H1 (cell line): ENCODE results near the gene CBX4. TPM values are rescaled to one million over a fixed set of nuclear protein-coding genes. Genes with fewer than 3 reads are reported as not detected.

Experiments used
- CTCF ChIA-PET: fragments of 300-600 bp; sonication (Branson Sonifier 250); formaldehyde crosslinking; loops from one replicate; lab custom pipeline; 2021; ENCODE audit not compliant: partially characterized antibody; lab: Charles Lee
- POLR2A ChIA-PET: fragments of 300-600 bp; sonication (Branson Sonifier 250); formaldehyde crosslinking; loops from one replicate; lab custom pipeline; 2021; ENCODE audit warnings: inconsistent platforms; ENCODE audit not compliant: partially characterized antibody; lab: Charles Lee
- DNase-seq, 2 experiments: peaks; one replicate each; pipeline versions ENCODE4 v3.0.0 to v3.0.0-alpha.2; 2010 to 2022; ENCODE audit warnings: low spot score in 2 of 2, low read depth in 1 of 2, mixed read lengths in 1 of 2
- FAIRE-seq: peaks from 2 replicates; lab custom pipeline; 2011; peaks lifted over from hg19 to GRCh38; lab: Jason Lieb, UNC
- H2AFZ ChIP-seq: 2 replicates; pipeline ENCODE4 v1.8.1; 2012; ENCODE audit warnings: low read length, inconsistent platforms
- H2AK5ac ChIP-seq: 2 replicates; pipeline ENCODE4 v1.6.1; 2013; ENCODE audit warnings: low read depth, low read length
- H2BK120ac ChIP-seq: replicated peaks from 2 replicates; pipeline ENCODE3; 2013; ENCODE audit warnings: low read depth, low read length, inconsistent platforms
- H2BK12ac ChIP-seq: 2 replicates; pipeline ENCODE4 v1.6.1; 2013; ENCODE audit warnings: low read depth, low read length
- H2BK15ac ChIP-seq: 2 replicates; pipeline ENCODE4 v1.6.1; 2013; ENCODE audit warnings: low read length
- H2BK20ac ChIP-seq: 2 replicates; pipeline ENCODE4 v1.6.1; 2013; ENCODE audit warnings: low read length
- H2BK5ac ChIP-seq: 2 replicates; pipeline ENCODE4 v1.6.1; 2013; ENCODE audit warnings: low read depth, low read length
- H3K14ac ChIP-seq: 2 replicates; pipeline ENCODE4 v1.6.1; 2013; ENCODE audit warnings: inconsistent platforms; ENCODE audit not compliant: insufficient read length
- H3K18ac ChIP-seq: 2 replicates; pipeline ENCODE4 v1.6.1; 2013; ENCODE audit warnings: low read length; ENCODE audit errors: extremely low read depth
- H3K23ac ChIP-seq: 2 replicates; pipeline ENCODE4 v1.6.1; 2013; ENCODE audit warnings: inconsistent platforms; ENCODE audit not compliant: insufficient read length
- H3K23me2 ChIP-seq: 2 replicates; pipeline ENCODE4 v1.6.1; 2013; ENCODE audit warnings: low read depth, low read length
- H3K27ac ChIP-seq: 2 replicates; pipeline ENCODE4 v1.6.1; 2011; ENCODE audit warnings: low read depth, low read length, inconsistent platforms
- H3K27me3 ChIP-seq, 4 experiments: replicated peaks in 1 of 4; 1 replicate in 1 of 4; 2 replicates in 3 of 4; pipeline versions ENCODE4 v1.6.1 to v1.8.1; 2011 to 2013; ENCODE audit warnings: low read length in 3 of 4, mild to moderate bottlenecking in 3 of 4, inconsistent platforms in 2 of 4, mixed read lengths in 2 of 4, moderate library complexity in 1 of 4; ENCODE audit not compliant: control insufficient read depth in 3 of 4, insufficient read depth in 3 of 4; ENCODE audit errors: extremely low read depth in 1 of 4
- H3K36me3 ChIP-seq, 4 experiments: 2 replicates each; pipeline versions ENCODE4 v1.6.1 to v1.8.1; 2011 to 2013; ENCODE audit warnings: mild to moderate bottlenecking in 4 of 4, low read length in 3 of 4, moderate library complexity in 2 of 4, control low read depth in 1 of 4, inconsistent platforms in 1 of 4; ENCODE audit not compliant: insufficient read depth in 4 of 4, control insufficient read depth in 2 of 4
- H3K4ac ChIP-seq: replicated peaks from 2 replicates; pipeline ENCODE3; 2013; ENCODE audit warnings: low read length, low read depth, mixed read lengths, inconsistent platforms; ENCODE audit not compliant: insufficient read length
- H3K4me1 ChIP-seq, 4 experiments: replicated peaks in 1 of 4; 1 replicate in 1 of 4; 2 replicates in 3 of 4; pipeline versions ENCODE4 v1.6.1 to v1.8.1; 2011 to 2013; ENCODE audit warnings: low read length in 3 of 4, inconsistent platforms in 2 of 4, mixed read lengths in 1 of 4; ENCODE audit not compliant: insufficient read depth in 4 of 4, control insufficient read depth in 3 of 4
- H3K4me2 ChIP-seq, 2 experiments: 2 replicates each; pipeline versions ENCODE4 v1.6.1 to v1.8.1; 2011 to 2013; ENCODE audit warnings: low read depth in 2 of 2, low read length in 2 of 2, control low read depth in 1 of 2, inconsistent platforms in 1 of 2, mild to moderate bottlenecking in 1 of 2; ENCODE audit not compliant: insufficient read depth in 1 of 2
- H3K4me3 ChIP-seq, 4 experiments: fragments of 200-600, 300-600 bp in 1 of 4; sonication (generic), shearing (Covaris generic), sonication (Bioruptor Twin) in 1 of 4; 2 replicates each; pipeline versions ENCODE4 v1.5.1 to v1.8.1; 2011 to 2016; ENCODE audit warnings: low read length in 4 of 4, low read depth in 3 of 4, control low read depth in 2 of 4, inconsistent platforms in 2 of 4, mild to moderate bottlenecking in 2 of 4, mixed read lengths in 1 of 4, moderate library complexity in 1 of 4; ENCODE audit not compliant: insufficient read depth in 2 of 4; ENCODE audit errors: extremely low read depth in 1 of 4
- H3K56ac ChIP-seq: replicated peaks from 2 replicates; pipeline ENCODE3; 2013; ENCODE audit warnings: low read depth, mild to moderate bottlenecking, mixed read lengths, low read length, inconsistent platforms; ENCODE audit not compliant: insufficient read length
- H3K79me1 ChIP-seq: 2 replicates; pipeline ENCODE4 v1.6.1; 2013; ENCODE audit warnings: low read depth, low read length, control low read depth
- H3K79me2 ChIP-seq, 2 experiments: 2 replicates each; pipeline versions ENCODE4 v1.6.1 to v1.8.1; 2012 to 2013; ENCODE audit warnings: low read length in 2 of 2, mild to moderate bottlenecking in 2 of 2, inconsistent platforms in 1 of 2; ENCODE audit not compliant: insufficient read depth in 2 of 2, control insufficient read depth in 1 of 2
- H3K9ac ChIP-seq, 4 experiments: replicated peaks in 1 of 4; 1 replicate in 1 of 4; 2 replicates in 3 of 4; pipeline versions ENCODE4 v1.6.1 to v1.8.1; 2011 to 2013; ENCODE audit warnings: low read depth in 3 of 4, low read length in 3 of 4, control low read depth in 2 of 4, mild to moderate bottlenecking in 2 of 4, moderate library complexity in 2 of 4, inconsistent platforms in 1 of 4; ENCODE audit errors: extremely low read depth in 1 of 4
- H3K9me3 ChIP-seq, 2 experiments: 2 replicates each; pipeline versions ENCODE4 v1.6.1 to v1.8.1; 2012 to 2013; ENCODE audit warnings: mild to moderate bottlenecking in 2 of 2, moderate library complexity in 2 of 2, control low read depth in 1 of 2, inconsistent platforms in 1 of 2, low read depth in 1 of 2, low read length in 1 of 2, mixed read lengths in 1 of 2; ENCODE audit not compliant: insufficient read depth in 2 of 2
- H4K20me1 ChIP-seq, 2 experiments: replicated peaks in 1 of 2; 2 replicates each; pipeline versions ENCODE3 to v1.8.1; 2011 to 2013; ENCODE audit warnings: inconsistent platforms in 2 of 2, low read length in 2 of 2, mild to moderate bottlenecking in 1 of 2; ENCODE audit not compliant: insufficient read depth in 2 of 2, control insufficient read depth in 1 of 2
- H4K5ac ChIP-seq: 2 replicates; pipeline ENCODE4 v1.6.1; 2013; ENCODE audit warnings: low read length, low read depth, mixed read lengths, inconsistent platforms; ENCODE audit not compliant: insufficient read length
- H4K8ac ChIP-seq: 2 replicates; pipeline ENCODE4 v1.8.0; 2013; ENCODE audit warnings: mild to moderate bottlenecking, moderate library complexity, low read length, inconsistent platforms; ENCODE audit not compliant: insufficient read depth; ENCODE audit errors: extremely low read depth
- H4K91ac ChIP-seq: replicated peaks from 2 replicates; pipeline ENCODE3; 2013; ENCODE audit warnings: low read length, mixed read lengths, inconsistent platforms; ENCODE audit not compliant: insufficient read length
- CREB1 ChIP-seq: IDR thresholded peaks from 2 replicates; pipeline ENCODE4 v1.6.1; 2012; ENCODE audit warnings: inconsistent platforms
- FOSL1 ChIP-seq: IDR thresholded peaks from 2 replicates; pipeline ENCODE4 v1.6.1; 2011; ENCODE audit warnings: mild to moderate bottlenecking, low read depth, low read length, moderate library complexity; ENCODE audit not compliant: insufficient read depth
- GABPA ChIP-seq: IDR thresholded peaks from 2 replicates; pipeline ENCODE4 v1.6.1; 2011; ENCODE audit warnings: mild to moderate bottlenecking, low read length, moderate library complexity, borderline replicate concordance; ENCODE audit not compliant: insufficient read depth
- JUND ChIP-seq: IDR thresholded peaks from 2 replicates; pipeline ENCODE4 v1.6.1; 2011; ENCODE audit warnings: mild to moderate bottlenecking, improper control_type of control experiment, low read length
- PHF8 ChIP-seq: fragments of 200-600 bp; sonication (generic); conservative IDR thresholded peaks from 2 replicates; pipeline ENCODE4 v1.7.1; 2012; ENCODE audit warnings: low read depth, mild to moderate bottlenecking, inconsistent platforms, low read length, moderate library complexity
- RFX5 ChIP-seq: IDR thresholded peaks from 2 replicates; pipeline ENCODE4 v1.6.1; 2011; ENCODE audit warnings: low read depth, low read length, improper control_type of control experiment, borderline replicate concordance
- SP2 ChIP-seq: IDR thresholded peaks from 2 replicates; pipeline ENCODE4 v1.6.1; 2012; ENCODE audit warnings: mild to moderate bottlenecking, low read length, inconsistent platforms
- ZNF274 ChIP-seq: IDR thresholded peaks from 2 replicates; pipeline ENCODE4 v1.7.0; 2012; ENCODE audit warnings: low read length, borderline replicate concordance; ENCODE audit errors: extremely low read depth
- WGBS, 2 experiments: shearing (Covaris generic) in 1 of 2; methylation state at CpG; one replicate each; pipeline versions ENCODE4 v1.1.6 to v1.1.7; 2013 to 2015; ENCODE audit warnings: low lambda C conversion rate in 2 of 2, mixed read lengths in 2 of 2, inconsistent platforms in 1 of 2, low coverage in 1 of 2, missing lambda C conversion rate in 1 of 2; ENCODE audit not compliant: insufficient replicate concordance in 2 of 2, insufficient coverage in 1 of 2, insufficient read length in 1 of 2; ENCODE audit errors: extremely low coverage in 1 of 2, missing lambda C conversion rate in 1 of 2; 5-methylcytosine and 5-hydroxymethylcytosine counted together
- polyA plus RNA-seq, 7 experiments: library from polyadenylated mRNA; depleted of rRNA in 3 of 7; stranded (reverse) in 5 of 7; unstranded in 2 of 7; fragments of >200 nt in 5 of 7; fragments of 200-250 nt in 2 of 7; gene quantifications; 1 replicate in 5 of 7; 2 replicates in 1 of 7; 4 replicates in 1 of 7; pipeline versions ENCODE4 v1.2.1 to v1.2.3, GENCODE V29; 2011 to 2013; ENCODE audit warnings: missing spikeins in 2 of 7, mixed read lengths in 2 of 7
- total RNA-seq: library from RNA; stranded (reverse); fragmentation: NEBNext Ultra II Directional; extraction: Animal tissue kit (Norgen Biotek cat#: 25700); gene quantifications from 2 replicates; pipeline ENCODE4 v1.2.1, GENCODE V29; 2021
- TF ChIP-seq, protein P1 (sequence below): IDR thresholded peaks from 2 replicates; pipeline ENCODE4 v1.6.1; 2011; ENCODE audit warnings: low read depth, mild to moderate bottlenecking, low read length; ENCODE audit not compliant: insufficient read depth
- TF ChIP-seq, protein P2 (sequence below): IDR thresholded peaks from 2 replicates; pipeline ENCODE4 v1.6.1; 2011; ENCODE audit warnings: low read length, improper control_type of control experiment

The CBX4 gene
- total and polyA plus RNA-seq, 2 of the 8 experiments (the other 6 are each of a cell fraction or from before 2014, with no cell fraction given) = 1.8 to 4.0 TPM

DNA sequence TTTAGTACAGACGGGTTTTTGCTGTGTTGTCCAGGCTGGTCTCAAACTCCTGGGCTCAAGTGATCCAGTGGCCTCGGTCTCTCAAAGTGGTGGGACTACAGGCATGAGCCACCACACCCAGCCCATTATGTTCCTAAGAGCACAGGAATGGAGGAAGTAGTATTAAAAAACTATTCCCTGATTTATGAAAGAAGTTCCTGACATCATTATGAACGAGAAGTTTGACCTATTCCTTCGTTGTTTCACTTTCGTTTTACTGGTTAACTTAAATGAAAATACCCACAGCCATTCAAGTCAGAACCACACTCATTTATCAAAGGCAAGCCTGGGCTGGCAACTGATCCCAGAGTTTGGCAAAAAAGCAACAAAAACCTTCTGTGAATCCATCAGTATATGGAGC, 13.5 kb upstream of the CBX4 start:
- Histone ChIP-seq H4K20me1 (no peaks in the 10 kb centered on the region), H2BK12ac (no peak overlapping the region), H3K14ac (no peak overlapping the region), H2AK5ac (no peak overlapping the region), H3K9me3 (no peaks in the 10 kb centered on the region), H2BK15ac (no peak overlapping the region), H3K4ac (no peak overlapping the region), H2BK20ac (no peak overlapping the region), H2BK120ac (no peak overlapping the region), H3K23ac (no peak overlapping the region), H3K27ac (no peak overlapping the region), H4K8ac (no peak overlapping the region), H3K79me2 (no peaks in the 10 kb centered on the region), H2BK5ac (no peak overlapping the region), H3K4me1 (no peaks in the 10 kb centered on the region), H3K27me3 (peaks cover 0 to 5% (median 3%) of the 10 kb centered on the region in 4 experiments; a peak in 4 of 7 replicates), H3K18ac (no peak overlapping the region), H3K36me3 (no peaks in the 10 kb centered on the region), H3K79me1 (no peaks in the 10 kb centered on the region), H2AFZ (no peak overlapping the region), H3K4me3 (no peak overlapping the region), H4K91ac (no peak overlapping the region), H3K9ac (no peak overlapping the region), H3K23me2 (no peaks in the 10 kb centered on the region), H3K56ac (no peak overlapping the region), H4K5ac (no peak overlapping the region), H3K4me2 (no peak overlapping the region)
- ChIA-PET POLR2A (no interaction called here), CTCF (interaction anchor here (0.8 to 1.3 kb wide), 3 partner anchors 8 to 141 kb away, joined by 3 read pairs; no protein-coding TSS in a partner anchor)
- TF ChIP-seq, protein P1, sequence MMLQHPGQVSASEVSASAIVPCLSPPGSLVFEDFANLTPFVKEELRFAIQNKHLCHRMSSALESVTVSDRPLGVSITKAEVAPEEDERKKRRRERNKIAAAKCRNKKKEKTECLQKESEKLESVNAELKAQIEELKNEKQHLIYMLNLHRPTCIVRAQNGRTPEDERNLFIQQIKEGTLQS = no peak
- no peak for TF ChIP-seq SP2
- no peak for TF ChIP-seq FOSL1
- TF ChIP-seq GABPA = no peak
- TF ChIP-seq JUND = no peak
- TF ChIP-seq PHF8 = no peak
- TF ChIP-seq, protein P2, sequence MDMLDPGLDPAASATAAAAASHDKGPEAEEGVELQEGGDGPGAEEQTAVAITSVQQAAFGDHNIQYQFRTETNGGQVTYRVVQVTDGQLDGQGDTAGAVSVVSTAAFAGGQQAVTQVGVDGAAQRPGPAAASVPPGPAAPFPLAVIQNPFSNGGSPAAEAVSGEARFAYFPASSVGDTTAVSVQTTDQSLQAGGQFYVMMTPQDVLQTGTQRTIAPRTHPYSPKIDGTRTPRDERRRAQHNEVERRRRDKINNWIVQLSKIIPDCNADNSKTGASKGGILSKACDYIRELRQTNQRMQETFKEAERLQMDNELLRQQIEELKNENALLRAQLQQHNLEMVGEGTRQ = no peak
- TF ChIP-seq RFX5 = no peak
- TF ChIP-seq ZNF274 = no peak
- no peak for TF ChIP-seq CREB1
- FAIRE-seq (no peak), DNase-seq (no peak)
- WGBS, 2 experiments = 82% methylated on average over 5 of the region's 5 CpGs; no CpG with 5 or more reads in 1 of the 2 experiments
